GM23248 (cell line): Measurements from ENCODE around the gene GUCY2F.

Experiments
- EZH2 ChIP-seq: fragments of 200-600 bp; sonication (generic); IDR thresholded peaks from 2 replicates; pipeline ENCODE4 v1.6.1; 2018; ENCODE audit warnings: antibody characterized with exemption, mild to moderate bottlenecking; ENCODE audit not compliant: insufficient read depth, poor library complexity, severe bottlenecking
- EZH2phosphoT487 ChIP-seq: fragments of 200-600 bp; sonication (generic); IDR thresholded peaks from 2 replicates; pipeline ENCODE4 v1.6.1; 2018; ENCODE audit warnings: antibody characterized with exemption, moderate library complexity, mild to moderate bottlenecking, low read depth; ENCODE audit not compliant: insufficient read depth

GRCh38 chrX:109350051-109350450 lies 131.8 kb downstream of the GUCY2F start:
- no peak for TF ChIP-seq EZH2
- no peak for TF ChIP-seq EZH2phosphoT487
